HepG2 (cell line): Measurements from ENCODE around the gene ZER1. TPM values are rescaled to one million over a fixed set of nuclear protein-coding genes. Genes with fewer than 3 reads are reported as not detected.

Experiments
- ATAC-seq: fragments of 200-7000 bp; cut with Tn5 transposase; 3 replicates; pipeline ENCODE4 v1.9.1; 2020; ENCODE audit warnings: mild to moderate bottlenecking, moderate library complexity
- BruUV-seq: library from RNA; stranded (reverse); fragments of 400-500 nt; replicated peaks from 2 replicates; lab custom pipeline; 2021; lab: Mats Ljungman, UMichigan
- CTCF ChIA-PET: fragments of 300-600 bp; formaldehyde crosslinking; extraction: SDS; loops from one replicate; lab custom pipeline; 2021; ENCODE audit warnings: low total read pairs, inconsistent platforms, low intra/inter-chr PET ratio; lab: Yijun Ruan, JAX
- POLR2A ChIA-PET: fragments of 350-600 bp; sonication (Branson Sonifier 250); formaldehyde crosslinking; loops from one replicate; lab custom pipeline; 2020; ENCODE audit warnings: antibody characterized with exemption, inconsistent platforms; lab: Yijun Ruan, JAX
- DNase-seq: peaks from one replicate; pipeline ENCODE4 v3.0.0-alpha.2; 2015; ENCODE audit warnings: low spot score
- FAIRE-seq: peaks from 3 replicates; lab custom pipeline; 2011; peaks lifted over from hg19 to GRCh38; lab: Jason Lieb, UNC
- H2AFZ ChIP-seq: one replicate; pipeline ENCODE4 v1.6.1; 2011; ENCODE audit warnings: low read length, inconsistent platforms
- H3K27ac ChIP-seq: fragments of 300-600 bp; 3 replicates; pipeline ENCODE4 v1.8.0; 2011; ENCODE audit warnings: mixed run types, mild to moderate bottlenecking, mixed read lengths, low read length, inconsistent platforms; ENCODE audit not compliant: insufficient read depth; ENCODE audit errors: extremely low read length
- H3K27me3 ChIP-seq, 2 experiments: fragments of 200-600 bp in 1 of 2; 2 replicates in 1 of 2; 3 replicates in 1 of 2; pipeline versions ENCODE4 v1.6.0 to v1.8.0; 2011; ENCODE audit warnings: low read length in 2 of 2, mild to moderate bottlenecking in 2 of 2, moderate library complexity in 2 of 2, inconsistent platforms in 1 of 2; ENCODE audit not compliant: insufficient read depth in 2 of 2, control insufficient read depth in 1 of 2
- H3K36me3 ChIP-seq, 2 experiments: fragments of 200-600 bp in 1 of 2; replicated peaks in 1 of 2; 2 replicates in 1 of 2; 3 replicates in 1 of 2; pipeline versions ENCODE4 v1.5.1 to v1.8.0; 2011; ENCODE audit warnings: low read length in 2 of 2, inconsistent platforms in 1 of 2; ENCODE audit not compliant: insufficient read depth in 2 of 2, control insufficient read depth in 1 of 2
- H3K4me1 ChIP-seq: 2 replicates; pipeline ENCODE4 v1.5.1; 2012; ENCODE audit warnings: low read length, inconsistent platforms; ENCODE audit not compliant: insufficient read depth
- H3K4me2 ChIP-seq: 2 replicates; pipeline ENCODE4 v1.6.0; 2011; ENCODE audit warnings: low read depth, low read length, inconsistent platforms
- H3K4me3 ChIP-seq, 3 experiments: fragments of 200-600 bp in 1 of 3; sonication (generic), shearing (Covaris generic) in 1 of 3; replicated peaks in 1 of 3; 2 replicates each; pipeline ENCODE4 v1.5.1; 2011 to 2016; ENCODE audit warnings: low read length in 3 of 3, inconsistent platforms in 2 of 3, low read depth in 2 of 3, mild to moderate bottlenecking in 2 of 3, control low read depth in 1 of 3, mixed read lengths in 1 of 3; ENCODE audit not compliant: insufficient read depth in 1 of 3
- H3K79me2 ChIP-seq: one replicate; pipeline ENCODE4 v1.6.1; 2011; ENCODE audit warnings: low read length, inconsistent platforms; ENCODE audit not compliant: insufficient read depth
- H3K9ac ChIP-seq: 2 replicates; pipeline ENCODE4 v1.6.0; 2011; ENCODE audit warnings: mild to moderate bottlenecking, low read depth, low read length, inconsistent platforms; ENCODE audit not compliant: insufficient read depth
- H3K9me3 ChIP-seq: 2 replicates; pipeline ENCODE4 v1.5.1; 2012; ENCODE audit warnings: mild to moderate bottlenecking, low read length
- H4K20me1 ChIP-seq: 2 replicates; pipeline ENCODE4 v1.6.0; 2011; ENCODE audit warnings: inconsistent platforms, mild to moderate bottlenecking, low read length, moderate library complexity; ENCODE audit not compliant: insufficient read depth
- ATAD3A ChIP-seq: sonication (generic); formaldehyde crosslinking; IDR thresholded peaks from 2 replicates; pipeline ENCODE4 v1.4.0; 2020; ENCODE audit warnings: missing genetic modification reagents
- ATF1 ChIP-seq: IDR thresholded peaks from 2 replicates; pipeline ENCODE4 v1.6.1; 2016; ENCODE audit warnings: mild to moderate bottlenecking, control low read depth
- BHLHE40 ChIP-seq: IDR thresholded peaks from 2 replicates; pipeline ENCODE4 v1.6.1; 2011; ENCODE audit warnings: low read length, improper control_type of control experiment
- ELF1 ChIP-seq: sonication (generic); formaldehyde crosslinking; IDR thresholded peaks from 2 replicates; pipeline ENCODE4 v1.4.0; 2020; ENCODE audit warnings: missing genetic modification reagents
- HNF4A ChIP-seq: sonication (generic); formaldehyde crosslinking; IDR thresholded peaks from 2 replicates; pipeline ENCODE4 v1.4.0; 2020; ENCODE audit warnings: missing genetic modification reagents
- KLF15 ChIP-seq: sonication (generic); formaldehyde crosslinking; IDR thresholded peaks from 2 replicates; pipeline ENCODE4 v1.8.1; 2023; ENCODE audit warnings: borderline replicate concordance, mild to moderate bottlenecking, inconsistent platforms, missing genetic modification reagents, mixed read lengths
- KMT2A ChIP-seq: sonication (generic); formaldehyde crosslinking; IDR thresholded peaks from 2 replicates; pipeline ENCODE4 v1.4.0; 2020; ENCODE audit warnings: missing genetic modification reagents
- PHB2 ChIP-seq: fragments of 450-650 bp; IDR thresholded peaks from 2 replicates; pipeline ENCODE4 v1.6.1; 2018; ENCODE audit not compliant: partially characterized antibody
- SRSF9 ChIP-seq: fragments of 200-400 bp; formaldehyde crosslinking; IDR thresholded peaks from 2 replicates; pipeline ENCODE4 v1.6.1; 2018; ENCODE audit warnings: borderline replicate concordance, mild to moderate bottlenecking, low read depth, low read length; ENCODE audit not compliant: insufficient read depth, poor library complexity, severe bottlenecking
- ZFP36 ChIP-seq: fragments of 150-350 bp; IDR thresholded peaks from 2 replicates; pipeline ENCODE4 v1.6.1; 2018; ENCODE audit warnings: borderline replicate concordance, low read length, low read depth; ENCODE audit not compliant: partially characterized antibody
- ZNF207 ChIP-seq: fragments of 450-650 bp; IDR thresholded peaks from 2 replicates; pipeline ENCODE4 v1.6.1; 2016; ENCODE audit warnings: antibody characterized with exemption, borderline replicate concordance
- ZNF230 ChIP-seq: sonication (generic); formaldehyde crosslinking; IDR thresholded peaks from 2 replicates; pipeline ENCODE4 v1.4.0; 2020; ENCODE audit warnings: mild to moderate bottlenecking, missing genetic modification reagents
- ZNF234 ChIP-seq: sonication (generic); formaldehyde crosslinking; conservative IDR thresholded peaks from 2 replicates; pipeline ENCODE4 v1.5.1; 2020; ENCODE audit warnings: mild to moderate bottlenecking, missing genetic modification reagents
- ZNF446 ChIP-seq: sonication (generic); formaldehyde crosslinking; IDR thresholded peaks from 2 replicates; pipeline ENCODE4 v1.5.0; 2020; ENCODE audit warnings: mild to moderate bottlenecking, missing genetic modification reagents
- ZNF451 ChIP-seq: sonication (generic); formaldehyde crosslinking; IDR thresholded peaks from 2 replicates; pipeline ENCODE4 v1.5.0; 2020; ENCODE audit warnings: mild to moderate bottlenecking, missing genetic modification reagents
- ZNF512 ChIP-seq: sonication (generic); formaldehyde crosslinking; IDR thresholded peaks from 2 replicates; pipeline ENCODE4 v1.4.0; 2020; ENCODE audit warnings: mild to moderate bottlenecking, missing genetic modification reagents
- ZNF563 ChIP-seq: sonication (generic); formaldehyde crosslinking; IDR thresholded peaks from 2 replicates; pipeline ENCODE4 v1.8.0; 2022; ENCODE audit warnings: mild to moderate bottlenecking, moderate library complexity, missing genetic modification reagents
- WGBS: methylation state at CpG from one replicate; pipeline ENCODE4 v1.1.6; 2017; ENCODE audit warnings: low lambda C conversion rate; 5-methylcytosine and 5-hydroxymethylcytosine counted together
- in situ Hi-C: cut with HindIII; loops from 2 replicates; pipeline ENCODE4 v1.10.0; 2017; ENCODE audit warnings: low pct_unique_long_range_greater_than_20kb; ENCODE audit not compliant: extremely low pct_ligation_motif_present
- intact Hi-C: fragments of 100-400 bp; cut with micrococcal nuclease; formaldehyde crosslinking; loops from one replicate; pipeline ENCODE4 v1.10.0; 2022; ENCODE audit not compliant: unreplicated experiment
- polyA plus RNA-seq, 8 experiments: library from polyadenylated mRNA; depleted of rRNA in 3 of 8; stranded (reverse) in 7 of 8; unstranded in 1 of 8; fragments of >200 nt; fragmentation: Illumina TruSeq in 4 of 8; extraction: Trizol in 4 of 8; gene quantifications; 2 replicates each; pipeline versions ENCODE4 v1.2.1 to v1.2.3, GENCODE V29; 2011 to 2016; ENCODE audit warnings: low read depth in 4 of 8, missing spikeins in 1 of 8, mixed read lengths in 1 of 8; ENCODE audit not compliant: insufficient read depth in 1 of 8
- total RNA-seq, 5 experiments: library from RNA; depleted of rRNA; stranded (reverse); fragments of >200 nt; fragmentation: Illumina TruSeq; extraction: Trizol; gene quantifications; 2 replicates each; pipeline ENCODE4 v1.2.3, GENCODE V29; 2016; ENCODE audit warnings: low read depth in 1 of 5
- TF ChIP-seq, protein P1 (sequence below): sonication (generic); formaldehyde crosslinking; IDR thresholded peaks from 2 replicates; pipeline ENCODE4 v1.4.0; 2020; ENCODE audit warnings: missing genetic modification reagents
- TF ChIP-seq, protein P2 (sequence below): sonication (generic); formaldehyde crosslinking; IDR thresholded peaks from 2 replicates; pipeline ENCODE4 v1.5.0; 2020; ENCODE audit warnings: mild to moderate bottlenecking, missing genetic modification reagents

The ZER1 gene
- total and polyA plus RNA-seq, 2 of the 13 experiments (the other 11 are each of a cell fraction or from before 2014, with no cell fraction given): 7.7 to 40.0 TPM

DNA sequence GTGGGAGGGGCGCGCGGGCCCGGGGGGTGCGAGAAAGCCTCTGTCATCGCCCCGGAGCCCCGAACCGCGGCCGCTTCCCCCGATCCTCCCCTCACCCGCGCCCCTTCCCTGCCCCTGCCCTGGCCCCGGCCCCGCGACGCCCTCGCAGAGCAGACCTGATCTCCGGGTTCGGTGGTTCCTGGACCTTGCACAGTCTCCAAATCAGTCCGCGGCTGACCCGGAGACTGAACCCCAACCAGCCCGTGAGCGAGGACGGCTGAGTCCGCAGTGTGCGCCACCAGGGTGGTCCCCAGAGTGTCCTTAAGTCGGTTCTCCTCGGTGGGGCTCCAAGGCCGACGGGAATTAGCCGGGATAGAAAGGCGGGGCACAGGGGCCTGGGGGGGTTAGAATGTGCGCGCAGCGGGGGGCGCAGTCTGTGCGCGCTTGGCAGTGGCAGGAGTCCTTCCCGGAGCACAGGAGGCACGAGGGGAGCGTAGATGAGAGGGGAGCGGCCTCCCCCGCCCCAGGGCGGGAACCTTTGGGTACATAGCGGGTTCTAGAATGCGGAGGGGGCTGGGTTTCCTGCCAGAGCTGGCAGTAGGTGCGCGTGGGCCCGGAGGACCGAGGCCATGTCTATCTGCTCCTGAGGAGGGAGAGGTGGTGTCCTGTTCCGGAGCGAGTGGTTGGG is 68.6 kb downstream of the ZER1 start:
- no peaks in the 10 kb centered on the region for H3K9me3 ChIP-seq
- DNase-seq (no peak), ATAC-seq (peak; percentile 46), FAIRE-seq (no peak)
- intact Hi-C loops: loop anchor here (5.0 kb wide), 1 partner anchor 66 kb away; no protein-coding TSS in a partner anchor
- 14% methylated on average over 8 of the region's 55 CpGs for WGBS
- peaks cover 9% of the 10 kb centered on the region for H3K4me1 ChIP-seq
- H3K9ac ChIP-seq: peak overlapping the region; percentile 78
- H3K27ac ChIP-seq: peak overlapping the region; percentile 85
- peaks cover 4 to 12% of the 10 kb centered on the region in 2 experiments; a peak in 4 of 5 replicates for H3K36me3 ChIP-seq
- no peaks in the 10 kb centered on the region for H4K20me1 ChIP-seq
- peaks cover 8% of the 10 kb centered on the region for H3K79me2 ChIP-seq
- no peaks in the 10 kb centered on the region for H3K27me3 ChIP-seq
- in situ Hi-C loops: no loop called here
- peak overlapping the region; percentile 92 for H3K4me2 ChIP-seq
- no TSS peak for BruUV-seq
- CTCF ChIA-PET: interaction anchor here (0.7 to 2.6 kb wide), 4 partner anchors 30 to 115 kb away, joined by 3 to 17 read pairs (median 8); partner anchors contain the start of gene ENDOG
- no peak overlapping the region for H2AFZ ChIP-seq
- H3K4me3 ChIP-seq: peak overlapping the region; percentile 89 to 97 (median 92)
- POLR2A ChIA-PET: interaction anchor here (1.0 kb wide), 1 partner anchor 19 kb away, joined by 4 read pairs; no protein-coding TSS in a partner anchor
- TF ChIP-seq PHB2: no peak
- TF ChIP-seq KLF15 (CRISPR knock-in tag): no peak
- TF ChIP-seq ZNF446 (CRISPR knock-in tag): 0 out of 2 replicates have a peak, but pooled peaks have one; percentile 56
- no peak for TF ChIP-seq ATF1 (CRISPR knock-in tag)
- TF ChIP-seq, protein P1, sequence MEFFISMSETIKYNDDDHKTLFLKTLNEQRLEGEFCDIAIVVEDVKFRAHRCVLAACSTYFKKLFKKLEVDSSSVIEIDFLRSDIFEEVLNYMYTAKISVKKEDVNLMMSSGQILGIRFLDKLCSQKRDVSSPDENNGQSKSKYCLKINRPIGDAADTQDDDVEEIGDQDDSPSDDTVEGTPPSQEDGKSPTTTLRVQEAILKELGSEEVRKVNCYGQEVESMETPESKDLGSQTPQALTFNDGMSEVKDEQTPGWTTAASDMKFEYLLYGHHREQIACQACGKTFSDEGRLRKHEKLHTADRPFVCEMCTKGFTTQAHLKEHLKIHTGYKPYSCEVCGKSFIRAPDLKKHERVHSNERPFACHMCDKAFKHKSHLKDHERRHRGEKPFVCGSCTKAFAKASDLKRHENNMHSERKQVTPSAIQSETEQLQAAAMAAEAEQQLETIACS: no peak
- no peak for TF ChIP-seq ELF1 (CRISPR knock-in tag)
- peak; percentile 21; the same call in 1 of the 2 replicates for TF ChIP-seq HNF4A
- no peak for TF ChIP-seq ZNF451 (CRISPR knock-in tag)
- TF ChIP-seq ZNF234 (CRISPR knock-in tag): 0 out of 2 replicates have a peak, but pooled peaks have one; percentile 13
- no peak for TF ChIP-seq SRSF9
- no peak for TF ChIP-seq BHLHE40
- no peak for TF ChIP-seq ZNF230 (CRISPR knock-in tag)
- TF ChIP-seq, protein P2, sequence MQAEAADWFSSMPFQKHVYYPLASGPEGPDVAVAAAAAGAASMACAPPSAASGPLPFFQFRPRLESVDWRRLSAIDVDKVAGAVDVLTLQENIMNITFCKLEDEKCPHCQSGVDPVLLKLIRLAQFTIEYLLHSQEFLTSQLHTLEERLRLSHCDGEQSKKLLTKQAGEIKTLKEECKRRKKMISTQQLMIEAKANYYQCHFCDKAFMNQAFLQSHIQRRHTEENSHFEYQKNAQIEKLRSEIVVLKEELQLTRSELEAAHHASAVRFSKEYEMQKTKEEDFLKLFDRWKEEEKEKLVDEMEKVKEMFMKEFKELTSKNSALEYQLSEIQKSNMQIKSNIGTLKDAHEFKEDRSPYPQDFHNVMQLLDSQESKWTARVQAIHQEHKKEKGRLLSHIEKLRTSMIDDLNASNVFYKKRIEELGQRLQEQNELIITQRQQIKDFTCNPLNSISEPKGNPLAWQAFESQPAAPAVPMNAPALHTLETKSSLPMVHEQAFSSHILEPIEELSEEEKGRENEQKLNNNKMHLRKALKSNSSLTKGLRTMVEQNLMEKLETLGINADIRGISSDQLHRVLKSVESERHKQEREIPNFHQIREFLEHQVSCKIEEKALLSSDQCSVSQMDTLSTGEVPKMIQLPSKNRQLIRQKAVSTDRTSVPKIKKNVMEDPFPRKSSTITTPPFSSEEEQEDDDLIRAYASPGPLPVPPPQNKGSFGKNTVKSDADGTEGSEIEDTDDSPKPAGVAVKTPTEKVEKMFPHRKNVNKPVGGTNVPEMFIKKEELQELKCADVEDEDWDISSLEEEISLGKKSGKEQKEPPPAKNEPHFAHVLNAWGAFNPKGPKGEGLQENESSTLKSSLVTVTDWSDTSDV: no peak
- no peak for TF ChIP-seq ZNF512 (CRISPR knock-in tag)
- no peak for TF ChIP-seq ZNF207
- no peak for TF ChIP-seq ZFP36
- TF ChIP-seq ZNF563 (CRISPR knock-in tag): no peak; the same call in 1 of the 2 replicates
- no peak for TF ChIP-seq ATAD3A (CRISPR knock-in tag)
- no peak for TF ChIP-seq KMT2A (CRISPR knock-in tag)
